BLaER1 treated with 17β-estradiol and CSF1 and Interleukin-3, amounts not matched to agents 10 nM and 100 nM (cell line): ENCODE measurements around the gene COL1A1.

ENCODE experiments used
- H3K27ac ChIP-seq, 11 experiments: shearing (Covaris generic); formaldehyde crosslinking; 2 replicates each; pipeline ENCODE4 v1.8.1; 2022
- H3K27me3 ChIP-seq, 11 experiments: shearing (Covaris generic); formaldehyde crosslinking; 2 replicates each; pipeline ENCODE4 v1.8.1; 2022
- H3K36me3 ChIP-seq, 11 experiments: shearing (Covaris generic); formaldehyde crosslinking; 2 replicates each; pipeline ENCODE4 v1.8.1; 2022
- H3K4me1 ChIP-seq, 10 experiments: shearing (Covaris generic); formaldehyde crosslinking; 2 replicates each; pipeline ENCODE4 v1.8.1; 2022
- H3K4me2 ChIP-seq, 11 experiments: shearing (Covaris generic); formaldehyde crosslinking; 2 replicates each; pipeline ENCODE4 v1.8.1; 2022
- H3K4me3 ChIP-seq, 10 experiments: shearing (Covaris generic); formaldehyde crosslinking; 2 replicates each; pipeline ENCODE4 v1.8.1; 2022
- H3K9ac ChIP-seq, 11 experiments: shearing (Covaris generic); formaldehyde crosslinking; 2 replicates each; pipeline ENCODE4 v1.8.1; 2022
- H3K9me3 ChIP-seq, 11 experiments: shearing (Covaris generic); formaldehyde crosslinking; replicated peaks in 1 of 11; 2 replicates each; pipeline ENCODE4 v1.8.1; 2022
- H4K20me1 ChIP-seq, 11 experiments: shearing (Covaris generic); formaldehyde crosslinking; 2 replicates each; pipeline ENCODE4 v1.8.1; 2022
- Cebpa-rat ChIP-seq, 11 experiments: shearing (Covaris generic); IDR thresholded peaks; 2 replicates each; pipeline ENCODE4 v1.8.1; 2022

COL1A1 gene

GRCh38 chr17:50192144-50192617 is 9.2 kb downstream of the COL1A1 start:
- no peaks in the 10 kb centered on the region for H3K36me3 ChIP-seq
- peak overlapping the region in 8 of 11 experiments; percentile 38 to 88 (median 68); a peak in 14 of 22 replicates for H3K4me2 ChIP-seq
- no peak overlapping the region for H3K4me3 ChIP-seq
- peaks cover 0 to 4% (median 0%) of the 10 kb centered on the region in 11 experiments; a peak in 3 of 22 replicates for H3K27me3 ChIP-seq
- H3K9me3 ChIP-seq, result no peaks in the 10 kb centered on the region
- H3K4me1 ChIP-seq, result peaks cover 0 to 43% (median 31%) of the 10 kb centered on the region in 10 experiments; a peak in 15 of 20 replicates
- H3K27ac ChIP-seq, result no peak overlapping the region
- no peak for TF ChIP-seq Cebpa-rat (IDR thresholded peaks at IDR 0.05)
- H3K9ac ChIP-seq, result peak overlapping the region in 1 of 11 experiments; percentile 36; a peak in 1 of 22 replicates
- H4K20me1 ChIP-seq, result peaks cover 0 to 19% (median 0%) of the 10 kb centered on the region in 11 experiments; a peak in 2 of 22 replicates

- Histone ChIP-seq H3K4me3 (no peak overlapping the region), H3K9me3 (no peaks in the 10 kb centered on the region), H3K27ac (no peak overlapping the region), H4K20me1 (peaks cover 0 to 19% (median 0%) of the 10 kb centered on the region in 11 experiments; a peak in 2 of 22 replicates), H3K36me3 (no peaks in the 10 kb centered on the region), H3K27me3 (peaks cover 0 to 4% (median 0%) of the 10 kb centered on the region in 11 experiments; a peak in 3 of 22 replicates), H3K9ac (no peak overlapping the region), H3K4me2 (peak overlapping the region in 7 of 11 experiments; percentile 48 to 88 (median 69); a peak in 9 of 22 replicates), H3K4me1 (peaks cover 0 to 46% (median 31%) of the 10 kb centered on the region in 10 experiments; a peak in 15 of 20 replicates)
- TF ChIP-seq Cebpa-rat (IDR thresholded peaks at IDR 0.05), result no peak
Observed at GRCh38 chr17:50191359-50192143, 9.9 kb downstream of the COL1A1 start.

- Histone ChIP-seq H3K4me2 (peak overlapping the region in 2 of 11 experiments; percentile 69 to 70; a peak in 2 of 22 replicates), H3K9me3 (no peaks in the 10 kb centered on the region), H3K36me3 (no peaks in the 10 kb centered on the region), H4K20me1 (peaks cover 0 to 19% (median 0%) of the 10 kb centered on the region in 11 experiments; a peak in 2 of 22 replicates), H3K4me3 (no peak overlapping the region), H3K4me1 (peaks cover 0 to 51% (median 35%) of the 10 kb centered on the region in 10 experiments; a peak in 16 of 20 replicates), H3K27me3 (peaks cover 0 to 4% (median 0%) of the 10 kb centered on the region in 11 experiments; a peak in 3 of 22 replicates), H3K9ac (no peak overlapping the region), H3K27ac (no peak overlapping the region)
- no peak for TF ChIP-seq Cebpa-rat (IDR thresholded peaks at IDR 0.05)
Observed at GRCh38 chr17:50190603-50191358, 10.7 kb downstream of the COL1A1 start.

- Histone ChIP-seq H3K36me3 (no peaks in the 10 kb centered on the region), H3K9ac (no peak overlapping the region), H3K4me1 (peaks cover 0 to 51% (median 37%) of the 10 kb centered on the region in 10 experiments; a peak in 17 of 20 replicates), H3K9me3 (no peaks in the 10 kb centered on the region), H3K27ac (no peak overlapping the region), H3K4me3 (no peak overlapping the region), H3K4me2 (no peak overlapping the region), H4K20me1 (peaks cover 0 to 19% (median 0%) of the 10 kb centered on the region in 11 experiments; a peak in 2 of 22 replicates), H3K27me3 (no peaks in the 10 kb centered on the region; a peak in 3 of 22 replicates)
- TF ChIP-seq Cebpa-rat (IDR thresholded peaks at IDR 0.05), result no peak
Observed at GRCh38 chr17:50190293-50190602, 11.2 kb downstream of the COL1A1 start.

- peaks cover 0 to 19% (median 0%) of the 10 kb centered on the region in 11 experiments; a peak in 2 of 22 replicates for H4K20me1 ChIP-seq
- TF ChIP-seq Cebpa-rat (IDR thresholded peaks at IDR 0.05), result no peak
- peaks cover 4 to 52% (median 39%) of the 10 kb centered on the region in 10 experiments for H3K4me1 ChIP-seq
- H3K36me3 ChIP-seq, result no peaks in the 10 kb centered on the region
- H3K9ac ChIP-seq, result no peak overlapping the region
- peaks cover 0 to 3% (median 0%) of the 10 kb centered on the region in 11 experiments; a peak in 4 of 22 replicates for H3K27me3 ChIP-seq
- no peak overlapping the region for H3K27ac ChIP-seq
- H3K4me3 ChIP-seq, result no peak overlapping the region
- H3K9me3 ChIP-seq, result no peaks in the 10 kb centered on the region
- H3K4me2 ChIP-seq, result no peak overlapping the region
Observed at GRCh38 chr17:50189550-50190292, 11.7 kb downstream of the COL1A1 start.

- H4K20me1 ChIP-seq, result peaks cover 0 to 19% (median 0%) of the 10 kb centered on the region in 11 experiments; a peak in 2 of 22 replicates
- no peaks in the 10 kb centered on the region for H3K36me3 ChIP-seq
- peaks cover 0 to 5% (median 0%) of the 10 kb centered on the region in 11 experiments; a peak in 4 of 22 replicates for H3K27me3 ChIP-seq
- H3K4me3 ChIP-seq, result no peak overlapping the region
- no peak for TF ChIP-seq Cebpa-rat (IDR thresholded peaks at IDR 0.05)
- no peak overlapping the region for H3K27ac ChIP-seq
- no peak overlapping the region for H3K4me2 ChIP-seq
- no peaks in the 10 kb centered on the region for H3K9me3 ChIP-seq
- no peak overlapping the region for H3K9ac ChIP-seq
- peaks cover 11 to 58% (median 44%) of the 10 kb centered on the region in 10 experiments for H3K4me1 ChIP-seq
Observed at GRCh38 chr17:50188921-50189549, 12.4 kb downstream of the COL1A1 start.

GRCh38 chr17:50188531-50188920 is 12.9 kb downstream of the COL1A1 start:
- TF ChIP-seq Cebpa-rat (IDR thresholded peaks at IDR 0.05), result no peak
- H4K20me1 ChIP-seq, result peaks cover 0 to 19% (median 0%) of the 10 kb centered on the region in 11 experiments; a peak in 2 of 22 replicates
- no peak overlapping the region for H3K4me3 ChIP-seq
- peak overlapping the region in 1 of 11 experiments; percentile 86; a peak in 1 of 22 replicates for H3K27ac ChIP-seq
- H3K27me3 ChIP-seq, result peaks cover 0 to 5% (median 0%) of the 10 kb centered on the region in 11 experiments; a peak in 4 of 22 replicates
- H3K9me3 ChIP-seq, result no peaks in the 10 kb centered on the region
- H3K4me2 ChIP-seq, result no peak overlapping the region
- no peak overlapping the region for H3K9ac ChIP-seq
- H3K36me3 ChIP-seq, result no peaks in the 10 kb centered on the region
- H3K4me1 ChIP-seq, result peaks cover 16 to 61% (median 45%) of the 10 kb centered on the region in 10 experiments
